B cell (primary cell): ENCODE measurements around the gene EPB41. TPM values are rescaled to one million over a fixed set of nuclear protein-coding genes. Genes with fewer than 3 reads are reported as not detected.

ENCODE experiments used
- ATAC-seq: fragments of 200-7000 bp; cut with Tn5 transposase; one replicate; pipeline ENCODE4 v1.10.0; 2021; ENCODE audit warnings: low read depth, mild to moderate bottlenecking, moderate number of reproducible peaks, moderate library complexity
- CTCF ChIA-PET: fragments of 350-600 bp; sonication (Branson Sonifier 250); formaldehyde crosslinking; loops from one replicate; lab custom pipeline; 2021; ENCODE audit warnings: antibody characterized with exemption, inconsistent platforms; lab: Charles Lee
- POLR2A ChIA-PET: fragments of 350-600 bp; sonication (Branson Sonifier 250); formaldehyde crosslinking; loops from one replicate; lab custom pipeline; 2021; ENCODE audit warnings: antibody characterized with exemption; lab: Charles Lee
- DNase-seq: peaks from one replicate; pipeline ENCODE4 v3.0.0; 2013
- H2AFZ ChIP-seq: 2 replicates; pipeline ENCODE4 v1.6.1; 2012; ENCODE audit warnings: mild to moderate bottlenecking, low read depth, low read length; ENCODE audit not compliant: insufficient read depth, poor library complexity, severe bottlenecking
- H3K27ac ChIP-seq, 2 donors: 1 replicate in 1 of 2; 2 replicates in 1 of 2; pipeline ENCODE4 v1.5.1; 2012 to 2013; ENCODE audit warnings: low read length in 2 of 2, mild to moderate bottlenecking in 2 of 2, moderate library complexity in 1 of 2
- H3K27me3 ChIP-seq, 4 experiments: fragments of 200-600 bp in 1 of 4; sonication (generic) in 1 of 4; replicated peaks in 1 of 4; 1 replicate in 2 of 4; 2 replicates in 2 of 4; pipeline versions ENCODE4 v1.6.1 to v1.7.0; 2013 to 2016; ENCODE audit warnings: low read length in 3 of 4, mild to moderate bottlenecking in 2 of 4, mixed read lengths in 1 of 4, moderate library complexity in 1 of 4; ENCODE audit not compliant: insufficient read depth in 4 of 4, control insufficient read depth in 3 of 4; ENCODE audit errors: control extremely low read depth in 1 of 4
- H3K36me3 ChIP-seq, 2 experiments: replicated peaks in 1 of 2; 1 replicate in 1 of 2; 2 replicates in 1 of 2; pipeline versions ENCODE4 v1.6.1 to v1.7.1; 2013; ENCODE audit warnings: low read length in 1 of 2; ENCODE audit not compliant: insufficient read depth in 2 of 2, control insufficient read depth in 1 of 2; ENCODE audit errors: control extremely low read depth in 1 of 2, extremely low read depth in 1 of 2
- H3K4me1 ChIP-seq, 2 donors: fragments of 200-600 bp in 1 of 2; sonication (generic) in 1 of 2; 1 replicate in 1 of 2; 2 replicates in 1 of 2; pipeline versions ENCODE4 v1.5.1 to v1.6.1; 2013 to 2017; ENCODE audit warnings: low read length in 2 of 2; ENCODE audit not compliant: control insufficient read depth in 2 of 2, insufficient read depth in 2 of 2
- H3K4me2 ChIP-seq: replicated peaks from 2 replicates; pipeline ENCODE3; 2012; ENCODE audit warnings: mild to moderate bottlenecking, low read depth, low read length; ENCODE audit not compliant: poor library complexity, severe bottlenecking
- H3K4me3 ChIP-seq, 5 experiments: fragments of 200-600 bp in 1 of 5; sonication (generic) in 1 of 5; 1 replicate in 3 of 5; 2 replicates in 2 of 5; pipeline versions ENCODE4 v1.5.1 to v1.7.0; 2011 to 2016; ENCODE audit warnings: low read length in 4 of 5, mild to moderate bottlenecking in 4 of 5, low read depth in 2 of 5, control low read depth in 1 of 5, moderate library complexity in 1 of 5; ENCODE audit not compliant: insufficient read depth in 1 of 5; ENCODE audit errors: control extremely low read depth in 1 of 5, extremely low read depth in 1 of 5
- H3K79me2 ChIP-seq: fragments of 200-600 bp; sonication (generic); one replicate; pipeline ENCODE4 v1.6.0; 2016; ENCODE audit warnings: low read length; ENCODE audit not compliant: control insufficient read depth, insufficient read depth
- H3K9ac ChIP-seq: fragments of 200-600 bp; sonication (generic); 2 replicates; pipeline ENCODE4 v1.6.1; 2017; ENCODE audit warnings: mild to moderate bottlenecking, low read length, moderate library complexity
- H3K9me3 ChIP-seq, 3 donors: one replicate each; pipeline versions ENCODE4 v1.6.1 to v1.7.1; 2013; ENCODE audit warnings: low read length in 2 of 3; ENCODE audit not compliant: control insufficient read depth in 2 of 3, insufficient read depth in 1 of 3; ENCODE audit errors: control extremely low read depth in 1 of 3
- H4K20me1 ChIP-seq: 2 replicates; pipeline ENCODE4 v1.6.0; 2012; ENCODE audit warnings: mild to moderate bottlenecking, low read length; ENCODE audit not compliant: insufficient read depth, control insufficient read depth, poor library complexity, severe bottlenecking
- H3K27ac Mint-ChIP-seq: one replicate; pipeline ENCODE4 v1.8.0; 2021; ENCODE audit warnings: mixed read lengths
- H3K27me3 Mint-ChIP-seq: one replicate; pipeline ENCODE4 v1.8.0; 2021; ENCODE audit warnings: mixed read lengths
- H3K4me1 Mint-ChIP-seq: one replicate; pipeline ENCODE4 v1.8.0; 2021; ENCODE audit warnings: mixed read lengths
- H3K4me3 Mint-ChIP-seq: one replicate; pipeline ENCODE4 v1.8.0; 2021; ENCODE audit warnings: mixed read lengths
- H3K9me3 Mint-ChIP-seq: one replicate; pipeline ENCODE4 v1.8.0; 2022; ENCODE audit warnings: mixed read lengths; ENCODE audit not compliant: insufficient read depth
- CTCF ChIP-seq: fragments of 200-600 bp; IDR thresholded peaks from one replicate; pipeline ENCODE4 v1.8.0; 2022; ENCODE audit warnings: antibody characterized with exemption, mild to moderate bottlenecking
- EZH2 ChIP-seq: IDR thresholded peaks from 2 replicates; pipeline ENCODE4 v1.6.1; 2012; ENCODE audit warnings: borderline replicate concordance, low read depth, mild to moderate bottlenecking, moderate library complexity, low read length; ENCODE audit not compliant: insufficient read depth, poor library complexity, severe bottlenecking
- WGBS: methylation state at CpG from one replicate; pipeline ENCODE4 v1.1.5; 2013; ENCODE audit warnings: missing lambda C conversion rate; ENCODE audit not compliant: insufficient coverage; 5-methylcytosine and 5-hydroxymethylcytosine counted together
- intact Hi-C: fragments of 100-400 bp; cut with micrococcal nuclease; formaldehyde crosslinking; loops from one replicate; pipeline ENCODE4 v1.10.0; 2022
- polyA plus RNA-seq: library from polyadenylated mRNA; depleted of rRNA; stranded (reverse); fragments of >200 nt; gene quantifications from 2 replicates; pipeline ENCODE4 v1.2.3, GENCODE V29; 2012
- total RNA-seq, 2 donors: library from RNA; stranded (reverse); fragments of 120-200 nt in 1 of 2; gene quantifications; 1 replicate in 1 of 2; 2 replicates in 1 of 2; pipeline versions ENCODE4 v1.2.3 to v1.2.4, GENCODE V29; 2013 to 2022

The EPB41 gene
- total and polyA plus RNA-seq, 2 donors (not counting 1 experiment from before 2014, with no cell fraction given), result 45.8 to 186 TPM

- DNase-seq (no peak), ATAC-seq (no peak)
- ChIA-PET POLR2A (interaction anchor here (0.7 kb wide), 1 partner anchor 114 kb away, joined by 5 read pairs; no protein-coding TSS in a partner anchor), CTCF (interaction anchor here (0.7 to 3.1 kb wide), 5 partner anchors 11 to 506 kb away, joined by 3 to 19 read pairs (median 4); no protein-coding TSS in a partner anchor)
- Histone ChIP-seq H4K20me1 (no peaks in the 10 kb centered on the region), H3K4me2 (no peak overlapping the region), H3K9me3 (no peaks in the 10 kb centered on the region), H2AFZ (no peak overlapping the region), H3K27ac (no peak overlapping the region), H3K4me1 (no peaks in the 10 kb centered on the region), H3K9ac (no peak overlapping the region), H3K4me3 (no peak overlapping the region), H3K27me3 (peaks cover 0 to 7% (median 0%) of the 10 kb centered on the region in 4 experiments), H3K79me2 (no peaks in the 10 kb centered on the region), H3K36me3 (no peaks in the 10 kb centered on the region)
- peaks cover 3% of the 10 kb centered on the region for H3K27me3 Mint-ChIP-seq
- H3K4me1 Mint-ChIP-seq, result no peaks in the 10 kb centered on the region
- H3K9me3 Mint-ChIP-seq, result no peaks in the 10 kb centered on the region
- 83% methylated on average over 10 of the region's 10 CpGs for WGBS
- TF ChIP-seq CTCF (no peak), EZH2 (no peak)
- H3K27ac Mint-ChIP-seq, result no peak overlapping the region
- intact Hi-C loops, result no loop called here
- no peak overlapping the region for H3K4me3 Mint-ChIP-seq
These were observed 48.2 kb upstream of the EPB41 start for GRCh38 chr1:28865997-28866650.

GRCh38 chr1:28867850-28868249 lies 46.5 kb upstream of the EPB41 start:
- Histone ChIP-seq H3K27ac (no peak overlapping the region), H3K27me3 (peaks cover 0 to 7% (median 0%) of the 10 kb centered on the region in 4 experiments), H3K4me1 (no peaks in the 10 kb centered on the region), H3K9ac (no peak overlapping the region), H3K9me3 (no peaks in the 10 kb centered on the region), H2AFZ (no peak overlapping the region), H3K4me3 (no peak overlapping the region), H3K36me3 (no peaks in the 10 kb centered on the region), H3K79me2 (no peaks in the 10 kb centered on the region), H4K20me1 (no peaks in the 10 kb centered on the region), H3K4me2 (no peak overlapping the region)
- 67% methylated on average over 3 of the region's 3 CpGs for WGBS
- H3K9me3 Mint-ChIP-seq, result no peaks in the 10 kb centered on the region
- POLR2A ChIA-PET, result no interaction called here
- intact Hi-C loops, result no loop called here
- H3K27ac Mint-ChIP-seq, result no peak overlapping the region
- peaks cover 3% of the 10 kb centered on the region for H3K27me3 Mint-ChIP-seq
- CTCF ChIA-PET, result interaction anchor here (0.7 to 3.1 kb wide), 4 partner anchors 9 to 335 kb away, joined by 3 to 19 read pairs (median 7); no protein-coding TSS in a partner anchor
- no peak for TF ChIP-seq CTCF
- TF ChIP-seq EZH2, result no peak
- H3K4me3 Mint-ChIP-seq, result no peak overlapping the region
- no peak for ATAC-seq
- H3K4me1 Mint-ChIP-seq, result no peaks in the 10 kb centered on the region
- DNase-seq, result no peak
